Effector CD4-positive, alpha-beta T cell (primary cell): Measurements from ENCODE around the gene KIAA1549.
"Not testable (repeated sequence)": the region's sequence is repeated elsewhere in the genome, so short reads cannot be mapped to it uniquely, and the experiment has no call there.

Experiments used
- DNase-seq: peaks from one replicate; pipeline ENCODE4 v3.0.0-alpha.2; 2020

KIAA1549 gene

DNA sequence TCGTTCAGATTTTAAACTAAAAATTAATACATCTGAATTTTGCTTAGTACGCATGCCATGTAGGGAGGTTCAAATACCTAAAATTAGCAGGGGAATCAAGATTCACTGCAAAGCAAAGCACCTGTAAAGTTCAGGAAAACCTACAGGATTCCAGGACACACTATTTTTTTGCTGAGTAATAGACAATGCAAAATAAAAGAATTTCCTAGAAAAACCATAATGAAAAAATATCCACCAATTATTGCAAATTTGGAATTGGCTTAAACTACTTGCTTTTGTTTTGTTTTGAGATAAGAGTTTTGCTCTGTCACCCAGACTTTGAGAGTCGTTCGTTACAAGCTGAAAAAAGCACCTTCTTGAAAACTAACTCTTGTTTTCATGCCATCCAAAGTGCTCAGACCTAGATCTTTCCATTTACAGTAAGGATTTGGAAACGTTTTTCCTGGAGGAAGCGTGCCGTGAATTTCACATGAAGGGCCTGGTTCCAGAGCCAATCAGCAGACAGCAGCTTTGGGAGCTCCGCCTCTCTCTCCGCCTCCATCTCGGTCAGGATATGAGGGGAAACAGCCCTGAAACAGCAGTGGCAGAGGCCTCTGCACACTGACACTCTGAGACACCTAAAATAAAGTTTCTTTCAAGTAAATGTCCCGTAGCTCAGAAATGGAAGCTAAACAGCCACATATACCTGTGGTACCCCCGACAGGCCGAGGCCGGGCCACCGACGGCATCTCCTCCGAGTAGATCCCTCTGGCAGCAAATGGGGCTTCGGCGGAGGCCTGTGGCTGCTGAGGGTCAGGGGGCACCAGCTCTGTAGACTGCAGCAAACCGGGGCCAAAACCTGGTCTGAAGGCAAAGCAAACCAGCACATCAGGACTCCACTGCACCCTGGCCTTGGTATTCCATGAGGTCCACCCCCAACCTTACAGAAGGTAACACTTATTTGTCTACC is 137.3 kb downstream of the KIAA1549 start:
- DNase-seq = no peak

DNA sequence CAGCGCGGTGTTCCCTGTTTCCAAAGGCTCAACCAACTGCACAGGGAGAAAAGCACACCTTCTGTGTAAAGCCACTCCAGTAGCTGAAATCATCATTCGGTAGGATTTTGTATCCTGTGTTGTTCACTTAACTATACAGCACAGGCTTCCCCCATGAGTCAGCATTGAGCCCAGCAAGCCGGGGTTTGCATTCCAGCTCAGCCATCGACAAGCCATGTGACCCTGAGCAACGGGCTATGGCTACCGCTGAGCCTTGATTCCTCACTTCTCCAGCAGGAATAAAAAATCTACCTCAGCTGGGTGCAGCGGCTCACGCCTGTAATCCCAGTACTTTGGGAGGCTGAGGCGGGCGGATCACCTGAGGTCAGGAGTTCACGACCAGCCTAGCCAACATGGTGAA is 139.1 kb downstream of the KIAA1549 start:
- no peak for DNase-seq

DNA sequence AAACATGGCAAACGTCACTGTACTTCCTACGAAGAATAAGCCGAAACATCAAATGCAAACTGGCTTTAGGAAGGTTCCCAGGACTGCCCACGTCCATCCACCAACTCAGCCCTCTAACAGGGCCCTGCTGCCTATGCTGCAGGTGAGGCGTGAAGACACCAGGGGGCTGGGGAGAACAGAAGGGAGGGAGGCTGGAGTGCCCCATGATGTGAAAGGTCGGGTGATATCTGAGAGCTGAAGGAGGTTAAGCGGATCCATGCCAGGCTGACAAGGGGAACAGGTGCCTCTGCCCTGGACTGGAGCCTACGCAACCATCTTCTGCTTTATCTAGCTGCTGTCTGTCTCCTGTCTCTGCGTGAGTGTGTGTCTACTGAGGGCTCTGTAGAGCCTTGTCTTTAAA is 143.0 kb downstream of the KIAA1549 start:
- DNase-seq = no peak

DNA sequence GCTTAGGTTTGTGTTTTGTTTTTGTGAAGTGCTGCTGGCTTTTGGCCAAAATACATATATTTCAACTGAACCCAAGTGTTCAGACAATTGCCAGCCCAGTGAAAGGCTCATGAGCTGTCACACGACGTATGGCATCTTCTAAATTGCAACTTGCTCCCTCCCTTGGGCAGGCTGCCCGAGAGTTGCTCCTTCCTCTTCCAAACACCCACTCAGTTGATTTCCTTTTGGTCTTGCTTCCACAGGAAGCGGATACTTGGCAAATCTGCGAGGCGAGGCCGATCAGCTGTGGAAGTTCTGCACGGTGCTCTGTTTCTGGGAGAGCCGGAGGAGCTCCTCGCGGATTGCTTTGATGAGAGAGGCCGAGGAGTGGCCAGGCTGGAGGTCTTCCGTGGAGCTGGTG is 143.6 kb downstream of the KIAA1549 start:
- DNase-seq = no peak

DNA sequence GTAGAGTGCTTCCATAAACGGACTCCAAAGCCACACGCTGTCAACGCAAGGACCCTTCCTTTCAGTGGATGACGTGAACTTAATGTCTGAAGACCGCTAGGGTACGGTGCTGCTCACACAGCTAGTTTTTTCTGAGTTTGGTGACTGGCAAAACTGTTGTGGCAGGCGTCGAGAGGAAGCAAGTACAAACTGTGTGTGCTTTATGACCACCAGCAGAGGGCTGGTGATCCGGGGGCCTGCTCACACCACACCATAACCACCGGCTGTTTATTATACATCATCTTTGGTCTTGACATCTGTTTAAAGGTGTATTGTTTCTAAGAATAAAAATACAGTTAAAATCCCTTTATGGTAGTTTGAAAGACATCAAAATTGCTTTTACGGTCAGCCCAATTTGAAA is 146.1 kb downstream of the KIAA1549 start:
- DNase-seq = no peak

DNA sequence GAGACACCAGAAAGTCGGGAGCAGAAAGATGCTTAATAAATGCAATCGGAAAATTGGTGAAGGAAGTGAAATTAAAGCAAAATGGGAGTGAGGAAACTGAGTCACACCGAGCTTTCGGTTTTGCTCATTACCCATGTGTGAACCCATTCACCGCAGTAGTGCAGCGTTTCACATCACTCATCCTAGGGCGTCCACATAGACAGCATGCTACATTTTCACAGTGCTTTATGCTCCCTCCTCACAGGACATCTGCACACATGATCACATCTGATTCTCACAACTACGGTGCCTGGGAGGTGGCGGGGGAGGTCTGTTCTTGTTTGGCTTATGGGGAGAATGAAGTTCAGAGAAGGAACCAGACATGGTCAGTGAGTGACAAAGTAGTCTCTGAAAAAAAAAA is 146.6 kb downstream of the KIAA1549 start:
- no peak for DNase-seq

DNA sequence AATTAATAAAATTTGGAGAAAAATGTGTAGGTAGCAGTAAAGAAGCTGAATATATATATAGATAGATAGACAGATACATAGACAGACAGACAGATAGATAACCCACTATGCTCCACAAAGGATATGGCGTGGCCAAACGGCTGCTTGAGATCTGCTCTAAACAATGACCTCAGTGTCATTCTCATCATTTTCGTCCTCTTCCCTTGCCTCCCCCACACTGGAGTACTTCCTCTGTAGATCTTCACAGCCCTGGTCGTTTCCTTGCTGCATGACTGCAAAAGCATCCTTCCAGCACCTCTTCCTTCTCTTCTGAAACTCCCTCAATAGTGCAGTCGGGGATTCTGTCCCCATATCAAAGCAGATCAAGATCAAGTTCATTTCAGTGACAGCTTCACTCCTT is 147.6 kb downstream of the KIAA1549 start:
- DNase-seq = no peak

DNA sequence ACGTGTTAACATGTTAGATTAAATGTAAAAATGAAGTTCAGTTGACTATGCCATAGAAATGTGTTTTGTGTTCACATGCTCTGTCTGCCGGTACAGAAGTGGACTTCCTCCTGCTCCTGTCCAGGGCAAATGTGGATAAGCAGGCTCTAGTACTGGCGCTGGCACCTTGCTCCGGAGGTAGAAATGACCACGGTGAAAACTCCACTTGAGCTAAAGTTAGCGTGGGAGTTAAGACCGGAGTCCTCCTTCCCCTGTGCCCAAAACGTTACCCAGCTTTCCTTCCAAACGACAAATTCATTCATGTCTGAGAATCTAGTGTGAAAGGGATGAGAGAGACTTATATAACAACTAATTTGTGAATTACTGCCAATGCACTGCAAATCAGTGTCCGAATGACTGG is 148.2 kb downstream of the KIAA1549 start:
- DNase-seq = no peak

DNA sequence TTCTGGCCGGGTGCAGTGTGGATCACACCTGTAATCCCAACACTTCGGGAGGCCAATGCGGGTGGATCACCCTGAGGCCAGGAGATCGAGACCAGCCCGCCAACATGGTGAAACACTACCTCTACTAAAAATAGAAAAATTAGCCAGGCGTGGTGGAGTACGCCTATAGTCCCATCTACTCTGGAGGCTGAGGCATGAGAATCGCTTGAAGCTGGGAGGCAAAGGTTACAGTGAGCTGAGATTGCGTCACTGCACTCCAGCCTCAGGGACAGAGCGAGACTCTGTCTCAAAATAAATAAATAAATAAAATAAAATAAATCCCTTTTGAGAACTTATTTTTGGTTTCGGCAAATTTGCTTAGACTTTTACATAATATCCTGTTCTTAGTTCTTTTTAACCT is 151.9 kb downstream of the KIAA1549 start:
- no peak for DNase-seq

DNA sequence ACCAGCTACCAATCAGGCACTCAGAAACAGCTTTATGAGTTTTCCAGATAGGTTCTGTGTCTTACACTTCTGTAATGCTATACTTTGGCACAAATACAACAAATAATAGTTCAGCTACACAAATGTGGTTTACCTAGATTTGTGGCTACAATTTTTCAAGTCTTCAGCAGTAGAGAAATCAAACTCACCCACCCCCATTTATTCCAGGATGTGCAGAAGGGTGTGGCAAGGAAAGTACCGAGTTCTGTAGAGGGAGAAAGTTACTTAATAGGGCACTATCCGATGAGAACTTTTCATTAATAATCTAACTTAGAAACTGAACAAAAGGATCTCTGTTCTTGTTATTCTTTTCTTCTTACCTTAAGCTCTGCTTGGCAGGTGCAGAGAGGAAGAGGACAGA is 152.9 kb downstream of the KIAA1549 start:
- no peak for DNase-seq

DNA sequence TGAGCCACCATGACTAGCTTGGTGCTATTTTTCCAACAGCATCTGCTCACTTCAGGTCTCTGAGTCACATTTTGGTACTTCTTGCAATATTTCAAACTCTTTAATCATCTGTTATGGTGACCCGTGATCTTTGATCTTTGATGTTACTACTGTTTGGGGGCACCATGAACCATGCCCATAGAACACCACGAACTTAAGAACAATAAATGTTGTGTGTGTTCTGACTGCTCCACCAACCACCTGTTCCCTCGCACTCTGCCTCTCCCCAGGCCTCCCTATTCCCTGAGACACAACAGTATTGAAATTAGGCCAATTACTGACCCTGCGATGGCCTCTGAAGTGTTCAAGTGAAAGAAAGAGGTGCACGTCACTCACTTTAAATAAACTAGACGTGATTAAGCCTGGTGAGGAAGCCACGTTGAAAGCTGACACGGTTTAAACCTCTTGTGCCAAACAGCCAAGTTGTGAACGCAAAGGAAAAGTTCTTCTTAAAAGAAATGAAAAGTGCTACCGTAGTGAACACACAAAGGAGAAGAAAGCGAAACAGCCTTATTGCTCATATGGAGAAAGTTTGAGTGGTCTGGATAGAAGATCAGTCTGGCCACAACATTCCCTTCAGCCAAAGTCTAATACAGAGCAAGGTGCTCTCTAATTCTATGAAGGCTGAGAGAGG is 156.0 kb downstream of the KIAA1549 start:
- no peak for DNase-seq

DNA sequence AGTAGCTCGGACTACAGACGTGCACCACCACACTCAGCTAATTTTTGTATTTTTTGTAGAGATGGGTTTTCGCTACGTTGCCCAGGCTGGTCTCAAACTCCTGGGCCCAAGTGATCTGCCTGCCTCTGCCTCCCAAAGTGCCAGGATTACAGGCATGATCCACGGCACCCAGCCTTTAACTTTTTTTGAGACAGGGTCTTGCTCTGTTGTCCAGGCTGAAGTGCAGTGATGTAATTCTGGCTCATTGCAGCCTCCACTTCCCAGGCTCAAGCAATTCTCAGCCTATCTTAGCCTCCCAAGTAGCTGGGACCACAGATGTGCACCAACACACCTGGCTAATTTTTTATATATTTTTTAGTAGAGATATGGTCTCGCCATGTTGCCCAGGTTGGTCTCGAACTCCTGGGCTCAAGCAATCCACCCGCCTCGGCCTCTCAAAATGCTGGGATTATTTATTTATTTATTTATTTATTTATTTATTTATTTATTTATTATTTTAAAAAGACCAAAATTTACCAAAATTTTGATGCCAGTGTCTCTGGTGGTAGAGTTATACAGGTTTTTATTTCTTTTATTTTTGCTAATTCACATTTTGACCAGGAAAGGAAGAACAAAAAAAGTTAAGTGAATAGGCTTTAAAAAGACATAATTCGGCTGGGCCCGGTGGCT is 158.2 kb downstream of the KIAA1549 start:
- DNase-seq = no peak

DNA sequence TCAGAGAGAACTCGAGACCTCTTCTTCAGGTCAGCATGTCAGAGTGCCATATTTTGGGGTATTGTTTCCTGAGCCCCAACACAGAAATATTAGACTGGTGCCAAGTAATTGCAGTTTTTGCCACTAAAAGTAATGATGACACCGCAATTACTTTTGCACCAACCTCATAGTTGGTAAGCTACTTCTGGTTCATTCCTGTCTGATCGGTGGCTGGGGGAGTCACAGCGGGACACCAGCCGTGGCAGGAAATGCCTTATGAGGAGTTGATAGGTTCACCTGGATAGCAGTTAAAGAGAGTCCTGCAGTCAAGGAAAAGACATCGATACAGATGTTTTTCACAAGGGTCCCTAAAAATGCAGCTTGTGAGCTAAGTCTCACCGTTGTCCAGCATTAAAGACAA is 159.3 kb downstream of the KIAA1549 start:
- no peak for DNase-seq

DNA sequence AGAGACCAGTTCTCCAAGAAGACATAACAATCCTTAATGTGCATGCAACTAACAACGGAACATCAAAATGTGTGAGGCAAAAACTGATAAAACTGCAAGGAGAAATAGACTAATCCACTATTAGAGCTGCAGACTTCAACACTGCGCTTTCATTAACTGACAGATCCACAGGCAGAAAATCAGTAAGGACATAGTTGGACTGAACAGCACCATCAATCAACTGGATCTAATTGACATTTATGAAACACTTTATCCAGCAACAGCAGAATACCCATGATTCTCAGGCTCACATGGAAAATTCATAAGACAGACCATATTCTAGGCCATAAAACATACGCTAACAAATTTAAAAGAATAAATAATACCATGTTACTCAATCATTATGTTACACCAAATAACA is 161.6 kb downstream of the KIAA1549 start:
- DNase-seq = no peak

DNA sequence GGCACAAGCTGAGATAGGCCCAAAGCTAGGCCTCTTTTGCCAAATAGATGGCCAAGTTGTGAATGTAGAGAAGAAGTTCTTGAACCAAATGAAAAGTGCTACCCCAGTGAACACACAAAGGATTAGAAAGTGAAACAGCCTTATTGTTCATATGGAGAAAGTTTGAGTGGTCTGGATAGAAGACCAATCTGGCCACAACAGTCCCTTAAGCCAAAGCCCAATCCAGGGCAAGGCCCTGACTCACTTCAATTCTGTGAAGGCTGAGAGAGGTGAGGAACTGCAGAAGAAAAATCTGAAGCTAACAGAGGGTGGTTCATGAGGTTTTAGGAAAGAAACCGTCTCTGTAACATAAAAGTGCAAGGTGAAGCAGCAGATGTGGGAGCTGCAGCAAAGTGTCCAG is 164.5 kb downstream of the KIAA1549 start:
- DNase-seq = no peak

DNA sequence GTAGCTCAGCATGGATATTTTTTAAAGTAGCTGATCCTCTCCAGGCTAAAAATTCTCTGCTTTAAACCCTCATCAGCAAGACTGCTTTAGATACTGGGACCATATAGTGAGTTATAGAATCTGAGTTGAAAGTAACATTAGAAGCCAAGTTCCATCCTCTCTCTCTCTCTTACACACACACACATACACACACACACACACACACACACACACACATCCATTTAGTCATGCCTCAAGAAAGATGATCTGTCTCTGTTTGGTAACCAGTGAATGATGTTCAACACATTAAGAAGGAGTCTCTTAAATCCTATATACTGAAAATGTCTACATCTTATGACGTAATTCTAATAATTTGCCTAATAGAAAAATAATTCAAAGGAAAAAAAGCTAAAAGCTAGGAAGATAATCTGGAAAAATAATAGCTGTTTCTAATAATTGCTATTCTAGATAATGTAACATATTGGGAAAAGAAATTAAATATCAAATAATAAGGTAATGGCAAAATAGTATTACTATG is 166.3 kb downstream of the KIAA1549 start:
- no peak for DNase-seq

DNA sequence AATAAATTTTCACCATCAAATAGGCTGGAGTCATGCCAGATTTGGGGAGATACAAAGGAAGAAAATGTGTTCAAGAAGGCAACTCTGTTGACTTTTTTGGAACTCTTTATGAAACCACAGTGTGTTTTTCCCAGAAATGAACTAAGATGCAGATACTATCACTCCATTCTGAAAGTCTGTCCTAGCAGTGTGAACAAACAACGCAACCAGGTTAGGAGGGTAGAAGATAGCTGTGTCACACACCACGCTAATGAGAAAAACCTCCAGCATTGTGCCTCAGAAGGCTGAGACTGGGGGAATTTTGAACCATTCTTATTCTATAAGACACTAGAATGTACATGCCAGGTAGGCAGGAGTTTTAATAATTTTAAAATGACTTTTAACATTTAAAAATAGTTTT is 167.2 kb downstream of the KIAA1549 start:
- no peak for DNase-seq

DNA sequence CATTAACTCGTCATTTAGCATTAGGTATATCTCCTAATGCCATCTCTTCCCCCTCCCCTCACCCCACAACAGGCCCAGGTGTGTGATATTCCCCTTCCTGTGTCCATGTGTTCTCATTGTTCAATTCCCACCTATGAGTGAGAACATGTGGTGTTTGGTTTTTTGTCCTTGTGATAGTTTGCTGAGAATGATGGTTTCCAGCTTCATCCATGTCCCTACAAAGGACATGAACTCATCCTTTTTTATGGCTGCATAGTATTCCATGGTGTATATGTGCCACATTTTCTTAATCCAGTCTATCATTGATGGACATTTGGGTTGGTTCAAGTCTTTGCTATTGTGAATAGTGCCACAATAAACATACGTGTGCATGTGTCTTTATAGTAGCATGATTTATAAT is 169.9 kb downstream of the KIAA1549 start:
- DNase-seq = not testable (repeated sequence)

DNA sequence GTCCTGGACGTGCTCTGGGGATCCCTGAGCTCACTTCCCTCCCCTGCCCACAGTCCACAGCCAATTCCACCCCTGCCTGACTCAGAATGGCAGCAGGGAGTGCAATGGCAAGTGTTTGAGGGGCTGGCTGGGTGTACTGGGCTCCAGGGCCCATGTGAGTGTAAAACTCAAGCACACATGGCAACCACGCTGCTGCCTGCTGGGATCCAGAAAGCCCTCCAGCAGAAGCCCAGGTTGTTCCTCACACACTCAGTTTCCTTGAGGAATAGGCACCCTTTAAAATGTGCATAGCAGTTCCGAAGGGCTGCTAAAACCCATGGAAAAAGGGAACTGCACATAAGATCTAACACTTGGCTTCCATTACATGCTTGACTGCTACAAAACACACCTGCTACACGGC is 171.8 kb downstream of the KIAA1549 start:
- no peak for DNase-seq

DNA sequence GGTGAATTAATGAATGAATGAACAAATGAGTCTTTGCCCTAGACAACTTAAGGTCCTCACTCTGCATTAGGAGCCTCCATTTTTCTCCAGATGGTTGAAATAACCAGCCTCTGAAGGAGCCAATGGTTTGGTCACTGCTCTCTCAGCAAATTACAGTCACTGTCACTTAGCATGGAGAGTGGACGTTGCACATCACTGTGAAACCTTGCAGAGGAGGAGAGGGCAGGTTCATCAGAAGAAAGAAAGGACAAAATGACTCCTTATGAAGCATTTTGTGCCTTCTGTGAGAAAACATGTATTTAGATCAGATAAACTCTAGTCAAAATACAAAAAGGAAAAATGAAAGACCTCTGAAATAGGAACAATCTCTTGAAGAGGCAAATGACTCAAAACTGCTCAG is 176.6 kb downstream of the KIAA1549 start:
- DNase-seq = no peak

DNA sequence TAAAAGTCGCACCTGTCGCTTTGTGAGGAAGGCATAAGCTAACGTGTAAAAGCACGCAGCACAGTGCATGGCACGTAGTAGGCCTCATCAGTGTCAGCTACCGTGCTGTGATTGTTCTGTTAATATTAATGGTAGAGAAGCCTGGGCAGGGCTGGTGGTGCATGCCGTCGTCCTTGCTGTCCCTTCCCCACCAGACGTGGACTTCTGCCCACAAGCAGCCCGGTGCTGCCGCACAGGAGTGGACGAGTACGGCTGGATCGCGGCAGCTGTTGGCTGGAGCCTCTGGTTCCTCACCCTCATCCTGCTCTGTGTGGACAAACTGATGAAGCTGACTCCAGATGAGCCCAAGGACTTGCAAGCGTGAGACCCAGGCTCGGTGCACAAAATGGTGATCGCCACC is 178.5 kb downstream of the KIAA1549 start:
- DNase-seq = no peak

DNA sequence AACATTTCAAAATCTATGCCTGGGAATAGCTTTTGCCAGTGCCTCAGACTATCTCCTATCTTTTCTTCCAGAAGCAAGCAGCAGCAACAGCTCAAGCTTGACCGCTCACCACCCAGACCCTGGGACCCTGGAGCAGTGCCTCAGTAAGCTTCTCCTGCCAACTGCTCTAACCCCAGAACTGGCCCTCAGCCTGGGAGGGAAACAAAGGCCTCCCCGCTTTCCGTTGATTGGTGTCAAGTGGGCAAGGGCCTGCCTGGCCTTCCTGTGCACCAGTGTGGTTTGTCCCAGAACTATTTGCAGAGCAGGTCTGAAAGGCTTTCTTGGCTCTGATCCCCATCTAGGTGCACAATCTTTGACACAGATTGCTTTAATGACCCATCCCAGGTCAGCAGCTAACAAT is 179.9 kb downstream of the KIAA1549 start:
- no peak for DNase-seq

DNA sequence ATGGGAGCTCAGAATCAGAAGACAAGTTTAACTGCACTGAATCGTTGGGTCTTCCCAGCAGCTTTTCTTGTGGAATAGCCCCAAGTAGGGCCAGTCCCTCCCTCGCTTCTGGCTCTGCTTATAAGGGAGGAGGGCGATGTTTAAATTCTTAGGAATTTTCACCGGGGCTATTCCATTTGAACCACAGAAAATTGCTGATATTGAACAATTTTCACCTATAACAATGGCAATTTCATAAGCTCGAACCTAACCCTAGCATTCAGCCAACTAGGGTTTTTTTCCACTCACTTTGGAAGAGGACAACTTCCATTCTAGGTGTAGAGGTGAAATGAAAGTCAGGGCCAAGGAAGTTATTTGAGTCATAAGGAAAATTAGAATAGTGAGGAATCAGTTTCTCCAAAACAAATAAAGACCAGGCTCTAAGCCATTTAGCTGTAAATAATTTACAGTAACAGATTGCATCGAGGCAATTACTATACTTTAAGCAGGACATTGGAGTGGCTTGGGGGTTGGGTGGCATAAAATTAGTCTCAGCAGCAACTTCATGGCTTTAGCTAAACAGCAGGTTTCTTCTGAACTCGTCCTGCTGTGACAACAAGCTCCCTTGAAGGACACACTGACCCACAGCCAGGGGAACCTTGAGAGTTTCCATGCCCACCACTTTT is 181.7 kb downstream of the KIAA1549 start:
- no peak for DNase-seq
